ENCODE results near the gene ARHGAP15. TPM values are rescaled to one million over a fixed set of nuclear protein-coding genes. Genes with fewer than 3 reads are reported as not detected.

ARHGAP15 gene
- total RNA-seq, 1 donor from 2014 or later = not detected

- Histone ChIP-seq H3K36me3 (ENCODE audit: insufficient read depth, low read length) (no peaks in the 10 kb centered on the region), H3K27ac (ENCODE audit: low read depth, low read length) (no peak overlapping the region), H3K79me2 (ENCODE audit: insufficient read depth, low read length) (no peaks in the 10 kb centered on the region), H3K4me3 (ENCODE audit: insufficient read depth, low read depth, low read length) (no peak overlapping the region), H3K4me2 (ENCODE audit: low read length) (peak overlapping the region; percentile 63), H3K27me3 (ENCODE audit: insufficient read depth, low read length) (no peaks in the 10 kb centered on the region), H2AFZ (ENCODE audit: low read depth, low read length) (peak overlapping the region; percentile 42), H3K4me1 (ENCODE audit: insufficient read depth, low read length) (no peaks in the 10 kb centered on the region), H4K20me1 (ENCODE audit: insufficient read depth, low read length) (no peaks in the 10 kb centered on the region), H3K9ac (ENCODE audit: low read length) (peak overlapping the region; percentile 21), H3K9me3 (ENCODE audit: insufficient read depth, low read depth, low read length) (no peaks in the 10 kb centered on the region)
- no peak overlapping the region for H3K27ac Mint-ChIP-seq (ENCODE audit: unreplicated experiment)
- no peak for FAIRE-seq
- peaks cover 2% of the 10 kb centered on the region for H3K27me3 Mint-ChIP-seq (ENCODE audit: low read depth, unreplicated experiment)
- no peaks in the 10 kb centered on the region for H3K9me3 Mint-ChIP-seq (ENCODE audit: unreplicated experiment)
- no peaks in the 10 kb centered on the region for H3K36me3 Mint-ChIP-seq (ENCODE audit: low read depth, unreplicated experiment)
- DNase-seq (ENCODE audit: low read depth) = peak; percentile 47
- H3K4me1 Mint-ChIP-seq (ENCODE audit: low read depth, unreplicated experiment) = no peaks in the 10 kb centered on the region
- H3K4me3 Mint-ChIP-seq (ENCODE audit: unreplicated experiment) = no peak overlapping the region
- peak; percentile 89 for TF ChIP-seq CTCF (IDR thresholded peaks at IDR 0.05; ENCODE audit: insufficient read depth, low read depth, low read length)
- no peak for TF ChIP-seq EZH2 (IDR thresholded peaks at IDR 0.05; ENCODE audit: insufficient read depth, low read length)
Measured at GRCh38 chr2:143513081-143513480, 383.9 kb downstream of the ARHGAP15 start.

- H3K36me3 ChIP-seq (ENCODE audit: insufficient read depth, low read length) = no peaks in the 10 kb centered on the region
- H3K9ac ChIP-seq (ENCODE audit: low read length) = no peak overlapping the region
- H3K79me2 ChIP-seq (ENCODE audit: insufficient read depth, low read length) = no peaks in the 10 kb centered on the region
- FAIRE-seq = no peak
- TF ChIP-seq CTCF (IDR thresholded peaks at IDR 0.05; ENCODE audit: insufficient read depth, low read depth, low read length) (no peak), EZH2 (IDR thresholded peaks at IDR 0.05; ENCODE audit: insufficient read depth, low read length) (no peak)
- H3K9me3 ChIP-seq (ENCODE audit: insufficient read depth, low read depth, low read length) = no peaks in the 10 kb centered on the region
- no peak overlapping the region for H3K4me3 ChIP-seq (ENCODE audit: insufficient read depth, low read depth, low read length)
- no peaks in the 10 kb centered on the region for H3K36me3 Mint-ChIP-seq (ENCODE audit: low read depth, unreplicated experiment)
- H3K9me3 Mint-ChIP-seq (ENCODE audit: unreplicated experiment) = no peaks in the 10 kb centered on the region
- no peaks in the 10 kb centered on the region for H3K4me1 Mint-ChIP-seq (ENCODE audit: low read depth, unreplicated experiment)
- no peaks in the 10 kb centered on the region for H4K20me1 ChIP-seq (ENCODE audit: insufficient read depth, low read length)
- no peak overlapping the region for H3K4me3 Mint-ChIP-seq (ENCODE audit: unreplicated experiment)
- no peak overlapping the region for H3K27ac Mint-ChIP-seq (ENCODE audit: unreplicated experiment)
- H3K27me3 Mint-ChIP-seq (ENCODE audit: low read depth, unreplicated experiment) = no peaks in the 10 kb centered on the region
- H3K4me2 ChIP-seq (ENCODE audit: low read length) = no peak overlapping the region
- no peaks in the 10 kb centered on the region for H3K4me1 ChIP-seq (ENCODE audit: insufficient read depth, low read length)
- H3K27ac ChIP-seq (ENCODE audit: low read depth, low read length) = no peak overlapping the region
- no peak for DNase-seq (ENCODE audit: low read depth)
- H2AFZ ChIP-seq (ENCODE audit: low read depth, low read length) = no peak overlapping the region
- H3K27me3 ChIP-seq (ENCODE audit: insufficient read depth, low read length) = no peaks in the 10 kb centered on the region
Measured at GRCh38 chr2:143514413-143514812, 385.2 kb downstream of the ARHGAP15 start.

- Mint-ChIP-seq H3K9me3 (ENCODE audit: unreplicated experiment) (no peaks in the 10 kb centered on the region), H3K36me3 (ENCODE audit: low read depth, unreplicated experiment) (no peaks in the 10 kb centered on the region), H3K27me3 (ENCODE audit: low read depth, unreplicated experiment) (no peaks in the 10 kb centered on the region), H3K4me3 (ENCODE audit: unreplicated experiment) (no peak overlapping the region), H3K27ac (ENCODE audit: unreplicated experiment) (no peak overlapping the region), H3K4me1 (ENCODE audit: low read depth, unreplicated experiment) (no peaks in the 10 kb centered on the region)
- no peaks in the 10 kb centered on the region for H3K36me3 ChIP-seq (ENCODE audit: insufficient read depth, low read length)
- H3K79me2 ChIP-seq (ENCODE audit: insufficient read depth, low read length) = no peaks in the 10 kb centered on the region
- H3K4me1 ChIP-seq (ENCODE audit: insufficient read depth, low read length) = no peaks in the 10 kb centered on the region
- H3K4me2 ChIP-seq (ENCODE audit: low read length) = no peak overlapping the region
- no peaks in the 10 kb centered on the region for H3K9me3 ChIP-seq (ENCODE audit: insufficient read depth, low read depth, low read length)
- H4K20me1 ChIP-seq (ENCODE audit: insufficient read depth, low read length) = no peaks in the 10 kb centered on the region
- no peak overlapping the region for H3K27ac ChIP-seq (ENCODE audit: low read depth, low read length)
- DNase-seq (ENCODE audit: low read depth) = no peak
- H3K27me3 ChIP-seq (ENCODE audit: insufficient read depth, low read length) = no peaks in the 10 kb centered on the region
- no peak for TF ChIP-seq EZH2 (IDR thresholded peaks at IDR 0.05; ENCODE audit: insufficient read depth, low read length)
- no peak for TF ChIP-seq CTCF (IDR thresholded peaks at IDR 0.05; ENCODE audit: insufficient read depth, low read depth, low read length)
- FAIRE-seq = no peak
- no peak overlapping the region for H3K4me3 ChIP-seq (ENCODE audit: insufficient read depth, low read depth, low read length)
- no peak overlapping the region for H3K9ac ChIP-seq (ENCODE audit: low read length)
- no peak overlapping the region for H2AFZ ChIP-seq (ENCODE audit: low read depth, low read length)
Measured at GRCh38 chr2:143515318-143515717, 386.1 kb downstream of the ARHGAP15 start.
